ENCODE data around the gene KLF16. TPM values are rescaled to one million over a fixed set of nuclear protein-coding genes. Genes with fewer than 3 reads are reported as not detected.

KLF16 gene
- total and polyA plus RNA-seq, 10 of the 15 experiments (the other 5 are each of a cell fraction or from before 2014, with no cell fraction given), result 0.03 to 41.2 (median 2.6) TPM

- H3K79me2 ChIP-seq (ENCODE audit: control insufficient read depth, insufficient read depth, low read length), result peaks cover 54% of the 10 kb centered on the region
- TF ChIP-seq TCF7 (IDR thresholded peaks at IDR 0.05; ENCODE audit: borderline replicate concordance), result no peak
- TF ChIP-seq, protein P1, sequence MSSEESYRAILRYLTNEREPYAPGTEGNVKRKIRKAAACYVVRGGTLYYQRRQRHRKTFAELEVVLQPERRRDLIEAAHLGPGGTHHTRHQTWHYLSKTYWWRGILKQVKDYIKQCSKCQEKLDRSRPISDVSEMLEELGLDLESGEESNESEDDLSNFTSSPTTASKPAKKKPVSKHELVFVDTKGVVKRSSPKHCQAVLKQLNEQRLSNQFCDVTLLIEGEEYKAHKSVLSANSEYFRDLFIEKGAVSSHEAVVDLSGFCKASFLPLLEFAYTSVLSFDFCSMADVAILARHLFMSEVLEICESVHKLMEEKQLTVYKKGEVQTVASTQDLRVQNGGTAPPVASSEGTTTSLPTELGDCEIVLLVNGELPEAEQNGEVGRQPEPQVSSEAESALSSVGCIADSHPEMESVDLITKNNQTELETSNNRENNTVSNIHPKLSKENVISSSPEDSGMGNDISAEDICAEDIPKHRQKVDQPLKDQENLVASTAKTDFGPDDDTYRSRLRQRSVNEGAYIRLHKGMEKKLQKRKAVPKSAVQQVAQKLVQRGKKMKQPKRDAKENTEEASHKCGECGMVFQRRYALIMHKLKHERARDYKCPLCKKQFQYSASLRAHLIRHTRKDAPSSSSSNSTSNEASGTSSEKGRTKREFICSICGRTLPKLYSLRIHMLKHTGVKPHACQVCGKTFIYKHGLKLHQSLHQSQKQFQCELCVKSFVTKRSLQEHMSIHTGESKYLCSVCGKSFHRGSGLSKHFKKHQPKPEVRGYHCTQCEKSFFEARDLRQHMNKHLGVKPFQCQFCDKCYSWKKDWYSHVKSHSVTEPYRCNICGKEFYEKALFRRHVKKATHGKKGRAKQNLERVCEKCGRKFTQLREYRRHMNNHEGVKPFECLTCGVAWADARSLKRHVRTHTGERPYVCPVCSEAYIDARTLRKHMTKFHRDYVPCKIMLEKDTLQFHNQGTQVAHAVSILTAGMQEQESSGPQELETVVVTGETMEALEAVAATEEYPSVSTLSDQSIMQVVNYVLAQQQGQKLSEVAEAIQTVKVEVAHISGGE (CRISPR knock-in tag; IDR thresholded peaks at IDR 0.05), result no peak
- no peak for TF ChIP-seq SRF (IDR thresholded peaks at IDR 0.05; ENCODE audit: low read depth in 2 of 2, low read length in 2 of 2)
- no peak for TF ChIP-seq SMC3 (IDR thresholded peaks at IDR 0.05; ENCODE audit: borderline replicate concordance, low read length)
- TF ChIP-seq RFX5 (IDR thresholded peaks at IDR 0.05; ENCODE audit: low read depth, low read length), result no peak
- no peak for TF ChIP-seq EZH2 (IDR thresholded peaks at IDR 0.05; ENCODE audit: borderline replicate concordance, control insufficient read depth, low read depth, low read length)
- TF ChIP-seq, protein P2, sequence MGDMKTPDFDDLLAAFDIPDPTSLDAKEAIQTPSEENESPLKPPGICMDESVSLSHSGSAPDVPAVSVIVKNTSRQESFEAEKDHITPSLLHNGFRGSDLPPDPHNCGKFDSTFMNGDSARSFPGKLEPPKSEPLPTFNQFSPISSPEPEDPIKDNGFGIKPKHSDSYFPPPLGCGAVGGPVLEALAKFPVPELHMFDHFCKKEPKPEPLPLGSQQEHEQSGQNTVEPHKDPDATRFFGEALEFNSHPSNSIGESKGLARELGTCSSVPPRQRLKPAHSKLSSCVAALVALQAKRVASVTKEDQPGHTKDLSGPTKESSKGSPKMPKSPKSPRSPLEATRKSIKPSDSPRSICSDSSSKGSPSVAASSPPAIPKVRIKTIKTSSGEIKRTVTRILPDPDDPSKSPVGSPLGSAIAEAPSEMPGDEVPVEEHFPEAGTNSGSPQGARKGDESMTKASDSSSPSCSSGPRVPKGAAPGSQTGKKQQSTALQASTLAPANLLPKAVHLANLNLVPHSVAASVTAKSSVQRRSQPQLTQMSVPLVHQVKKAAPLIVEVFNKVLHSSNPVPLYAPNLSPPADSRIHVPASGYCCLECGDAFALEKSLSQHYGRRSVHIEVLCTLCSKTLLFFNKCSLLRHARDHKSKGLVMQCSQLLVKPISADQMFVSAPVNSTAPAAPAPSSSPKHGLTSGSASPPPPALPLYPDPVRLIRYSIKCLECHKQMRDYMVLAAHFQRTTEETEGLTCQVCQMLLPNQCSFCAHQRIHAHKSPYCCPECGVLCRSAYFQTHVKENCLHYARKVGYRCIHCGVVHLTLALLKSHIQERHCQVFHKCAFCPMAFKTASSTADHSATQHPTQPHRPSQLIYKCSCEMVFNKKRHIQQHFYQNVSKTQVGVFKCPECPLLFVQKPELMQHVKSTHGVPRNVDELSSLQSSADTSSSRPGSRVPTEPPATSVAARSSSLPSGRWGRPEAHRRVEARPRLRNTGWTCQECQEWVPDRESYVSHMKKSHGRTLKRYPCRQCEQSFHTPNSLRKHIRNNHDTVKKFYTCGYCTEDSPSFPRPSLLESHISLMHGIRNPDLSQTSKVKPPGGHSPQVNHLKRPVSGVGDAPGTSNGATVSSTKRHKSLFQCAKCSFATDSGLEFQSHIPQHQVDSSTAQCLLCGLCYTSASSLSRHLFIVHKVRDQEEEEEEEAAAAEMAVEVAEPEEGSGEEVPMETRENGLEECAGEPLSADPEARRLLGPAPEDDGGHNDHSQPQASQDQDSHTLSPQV (IDR thresholded peaks at IDR 0.05), result no peak
- TF ChIP-seq HDAC2 (IDR thresholded peaks at IDR 0.05), result no peak
- no peak for TF ChIP-seq STAT3 (IDR thresholded peaks at IDR 0.05; ENCODE audit: low read depth, low read length)
- no peak for TF ChIP-seq ZSCAN29 (IDR thresholded peaks at IDR 0.05)
- no peak for TF ChIP-seq MEF2B (IDR thresholded peaks at IDR 0.05; ENCODE audit: partially characterized antibody, poor library complexity, severe bottlenecking)
- no peak for TF ChIP-seq DPF2 (IDR thresholded peaks at IDR 0.05)
- no peak for TF ChIP-seq RUNX3 (IDR thresholded peaks at IDR 0.05; ENCODE audit: low read length)
- no peak for TF ChIP-seq ESRRA (IDR thresholded peaks at IDR 0.05; ENCODE audit: low read length)
- TF ChIP-seq USF2 (IDR thresholded peaks at IDR 0.05; ENCODE audit: borderline replicate concordance, low read depth, low read length), result no peak
- TF ChIP-seq IKZF1 (conservative IDR thresholded peaks at IDR 0.05), result no peak
- no peak for TF ChIP-seq JUND (IDR thresholded peaks at IDR 0.05; ENCODE audit: low read depth, low read length)
Measured at GRCh38 chr19:1849886-1850398, 13.4 kb downstream of the KLF16 start.

More at GRCh38 chr19:1849886-1850398, 13.4 kb downstream of the KLF16 start:
- Histone ChIP-seq H3K27me3 (replicated peaks in 1 of 2; ENCODE audit: control insufficient read depth in 2 of 2, insufficient read depth in 2 of 2, low read length in 1 of 2) (no peaks in the 10 kb centered on the region), H3K4me1 (ENCODE audit: control insufficient read depth, insufficient read depth, low read length) (peaks cover 35% of the 10 kb centered on the region), H3K36me3 (ENCODE audit: control insufficient read depth in 2 of 2, insufficient read depth in 2 of 2, low read length in 1 of 2) (peaks cover 0 to 3% of the 10 kb centered on the region in 2 experiments; a peak in 3 of 4 replicates), H3K27ac (ENCODE audit: control insufficient read depth, insufficient read depth) (no peak overlapping the region), H3K4me2 (ENCODE audit: control insufficient read depth, insufficient read depth) (no peak overlapping the region), H3K4me3 (no peak overlapping the region), H3K9ac (ENCODE audit: control insufficient read depth, insufficient read depth, low read length) (no peak overlapping the region), H2AFZ (ENCODE audit: control insufficient read depth, low read depth, low read length) (no peak overlapping the region), H4K20me1 (ENCODE audit: control insufficient read depth, insufficient read depth) (peaks cover 3% of the 10 kb centered on the region; the same call in 1 of the 2 replicates), H3K9me3 (replicated peaks; ENCODE audit: control insufficient read depth, insufficient read depth, low read length) (no peaks in the 10 kb centered on the region)
- no TSS peak for BruUV-seq (replicated peaks)
- intact Hi-C loops (cut with micrococcal nuclease; ENCODE audit: unreplicated experiment) (no loop called here), in situ Hi-C loops (cut with MboI) (loop anchor here (25.0 kb wide), 1 partner anchor 1512 kb away; the partner anchor contains the start of gene NFIC)
- DNase-seq (ENCODE audit: low read depth, low spot score) (no peak), ATAC-seq (no peak), FAIRE-seq (no peak)
- ChIA-PET SMC1A (ENCODE audit: uncharacterized antibody, unreplicated experiment) (no interaction called here), CTCF (interaction anchor here (1.4 to 1.7 kb wide), 6 partner anchors 8 to 775 kb away, joined by 4 to 11 read pairs (median 6); no protein-coding TSS in a partner anchor), POLR2A (no interaction called here), RAD21 (ENCODE audit: unreplicated experiment) (interaction anchor here (1.4 kb wide), 1 partner anchor 47 kb away, joined by 3 read pairs; no protein-coding TSS in a partner anchor)
- WGBS (ENCODE audit: insufficient coverage, insufficient replicate concordance, low lambda C conversion rate, missing lambda C conversion rate), result 72% methylated on average over 10 of the region's 10 CpGs
